ENCODE results near the gene CIDEB.

DNA sequence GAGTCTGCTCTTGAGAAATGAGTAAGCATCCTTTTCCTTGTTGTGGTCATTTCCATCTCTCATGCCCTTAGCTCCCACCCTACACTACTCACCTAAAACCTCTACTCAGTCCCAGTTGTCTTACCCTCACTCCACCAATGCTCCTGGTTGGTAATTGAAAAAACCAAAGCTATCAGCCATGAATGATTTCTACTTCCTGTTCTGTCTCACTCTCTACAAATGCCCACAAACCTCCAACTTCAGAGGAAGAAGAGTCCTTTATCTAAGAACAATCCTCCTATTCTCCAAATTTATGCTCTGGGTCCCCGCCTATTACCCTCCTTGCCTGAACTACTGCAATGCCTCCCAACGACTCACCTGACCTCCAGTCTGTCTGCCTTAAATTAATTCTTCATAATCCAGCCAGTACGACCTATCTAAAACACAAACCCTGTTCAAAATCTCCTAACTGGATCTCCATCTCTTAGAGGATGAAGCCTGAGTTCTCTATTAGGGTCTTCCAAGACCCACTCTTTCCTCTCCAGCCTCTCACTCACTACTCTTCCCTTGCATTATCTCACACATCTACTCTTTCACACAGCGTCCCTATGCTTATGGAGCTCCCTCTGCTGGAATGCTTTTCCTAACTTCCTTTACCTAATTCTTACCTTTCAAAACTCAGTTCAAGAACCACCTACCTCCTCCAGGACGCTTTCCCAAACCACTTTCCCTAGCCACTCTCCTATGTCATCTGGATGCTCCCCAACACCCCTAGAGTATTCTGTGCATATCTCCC, 10.4 kb downstream of the CIDEB start:
- TF ChIP-seq POLR2A (IDR thresholded peaks at IDR 0.05) = no peak
- TF ChIP-seq, protein P1, sequence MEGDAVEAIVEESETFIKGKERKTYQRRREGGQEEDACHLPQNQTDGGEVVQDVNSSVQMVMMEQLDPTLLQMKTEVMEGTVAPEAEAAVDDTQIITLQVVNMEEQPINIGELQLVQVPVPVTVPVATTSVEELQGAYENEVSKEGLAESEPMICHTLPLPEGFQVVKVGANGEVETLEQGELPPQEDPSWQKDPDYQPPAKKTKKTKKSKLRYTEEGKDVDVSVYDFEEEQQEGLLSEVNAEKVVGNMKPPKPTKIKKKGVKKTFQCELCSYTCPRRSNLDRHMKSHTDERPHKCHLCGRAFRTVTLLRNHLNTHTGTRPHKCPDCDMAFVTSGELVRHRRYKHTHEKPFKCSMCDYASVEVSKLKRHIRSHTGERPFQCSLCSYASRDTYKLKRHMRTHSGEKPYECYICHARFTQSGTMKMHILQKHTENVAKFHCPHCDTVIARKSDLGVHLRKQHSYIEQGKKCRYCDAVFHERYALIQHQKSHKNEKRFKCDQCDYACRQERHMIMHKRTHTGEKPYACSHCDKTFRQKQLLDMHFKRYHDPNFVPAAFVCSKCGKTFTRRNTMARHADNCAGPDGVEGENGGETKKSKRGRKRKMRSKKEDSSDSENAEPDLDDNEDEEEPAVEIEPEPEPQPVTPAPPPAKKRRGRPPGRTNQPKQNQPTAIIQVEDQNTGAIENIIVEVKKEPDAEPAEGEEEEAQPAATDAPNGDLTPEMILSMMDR (IDR thresholded peaks at IDR 0.05) = no peak

Measured in ovary (tissue), 3 donors.